ENCODE measurements around the gene FRS2. TPM values are rescaled to one million over a fixed set of nuclear protein-coding genes. Genes with fewer than 3 reads are reported as not detected.

Gene FRS2
- total RNA-seq, 2 experiments from 2014 or later: 21.7 to 24.9 TPM

DNA sequence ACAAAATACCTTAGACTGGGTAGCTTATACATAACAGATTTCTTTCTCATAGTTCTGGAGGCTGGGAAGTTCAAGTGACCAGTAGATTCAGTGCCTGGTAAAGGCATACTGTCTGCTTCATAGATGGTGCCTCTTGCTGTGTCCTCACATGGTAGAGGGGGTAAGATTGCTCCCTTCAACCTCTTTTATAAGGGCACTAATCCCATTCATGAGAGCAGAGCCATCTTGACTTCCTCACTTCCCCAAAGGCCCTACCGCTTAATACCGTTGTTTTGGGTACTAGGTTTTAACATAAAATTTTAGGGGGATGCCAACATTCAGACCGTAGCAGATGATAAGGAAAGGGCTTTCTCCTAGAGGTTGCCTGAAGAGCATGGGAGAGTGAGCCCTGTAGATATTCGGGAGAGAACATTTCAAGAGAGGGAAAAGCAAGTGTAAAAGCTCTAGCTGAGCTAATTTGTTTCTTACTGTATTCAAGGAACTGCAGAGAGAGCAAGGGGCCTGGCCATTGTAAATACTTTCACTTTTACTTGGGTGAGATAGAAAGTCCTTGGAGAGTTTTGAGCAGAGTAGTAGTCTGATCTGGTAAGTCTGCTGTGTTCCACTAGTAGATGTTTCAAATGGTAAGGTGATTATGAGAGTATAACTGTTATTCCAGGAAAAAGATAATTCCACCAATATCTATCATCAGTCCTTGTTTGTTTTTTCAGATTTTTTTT is 27.3 kb downstream of the FRS2 start:
- Mint-ChIP-seq H3K27me3 (no peaks in the 10 kb centered on the region), H3K4me3 (peak overlapping the region; percentile 27), H3K4me1 (ENCODE audit: low read depth) (peaks cover 60% of the 10 kb centered on the region), H3K9me3 (no peaks in the 10 kb centered on the region), H3K27ac (peak overlapping the region; percentile 50), H3K36me3 (ENCODE audit: low read depth) (peaks cover 4% of the 10 kb centered on the region)
- intact Hi-C loops (cut with DNase I, micrococcal nuclease): no loop called here
- Histone ChIP-seq H3K4me1 (ENCODE audit: insufficient read depth, low read length) (peaks cover 9% of the 10 kb centered on the region), H3K27me3 (ENCODE audit: control insufficient read depth in 1 of 2, insufficient read depth in 2 of 2, low read length in 2 of 2) (no peaks in the 10 kb centered on the region), H3K4me3 (ENCODE audit: low read length) (no peak overlapping the region), H3K9me3 (ENCODE audit: control insufficient read depth in 1 of 2, insufficient read depth in 1 of 2, low read length in 2 of 2) (no peaks in the 10 kb centered on the region), H3K27ac (ENCODE audit: low read depth in 1 of 2, low read length in 2 of 2) (no peak overlapping the region), H3K36me3 (ENCODE audit: insufficient read depth, low read length) (no peaks in the 10 kb centered on the region)
- POLR2A ChIA-PET: interaction anchor here (1.1 kb wide), 2 partner anchors 8 to 13 kb away, joined by 3 read pairs; no protein-coding TSS in a partner anchor
- DNase-seq: peak in 2 of 14 experiments; percentile 18 to 34
- TF ChIP-seq, protein P1, sequence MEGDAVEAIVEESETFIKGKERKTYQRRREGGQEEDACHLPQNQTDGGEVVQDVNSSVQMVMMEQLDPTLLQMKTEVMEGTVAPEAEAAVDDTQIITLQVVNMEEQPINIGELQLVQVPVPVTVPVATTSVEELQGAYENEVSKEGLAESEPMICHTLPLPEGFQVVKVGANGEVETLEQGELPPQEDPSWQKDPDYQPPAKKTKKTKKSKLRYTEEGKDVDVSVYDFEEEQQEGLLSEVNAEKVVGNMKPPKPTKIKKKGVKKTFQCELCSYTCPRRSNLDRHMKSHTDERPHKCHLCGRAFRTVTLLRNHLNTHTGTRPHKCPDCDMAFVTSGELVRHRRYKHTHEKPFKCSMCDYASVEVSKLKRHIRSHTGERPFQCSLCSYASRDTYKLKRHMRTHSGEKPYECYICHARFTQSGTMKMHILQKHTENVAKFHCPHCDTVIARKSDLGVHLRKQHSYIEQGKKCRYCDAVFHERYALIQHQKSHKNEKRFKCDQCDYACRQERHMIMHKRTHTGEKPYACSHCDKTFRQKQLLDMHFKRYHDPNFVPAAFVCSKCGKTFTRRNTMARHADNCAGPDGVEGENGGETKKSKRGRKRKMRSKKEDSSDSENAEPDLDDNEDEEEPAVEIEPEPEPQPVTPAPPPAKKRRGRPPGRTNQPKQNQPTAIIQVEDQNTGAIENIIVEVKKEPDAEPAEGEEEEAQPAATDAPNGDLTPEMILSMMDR (IDR thresholded peaks at IDR 0.05): no peak
- peak; percentile 52 for ATAC-seq (ENCODE audit: poor library complexity)
- CTCF ChIA-PET: interaction anchor here (0.6 to 0.7 kb wide), 2 partner anchors 16 to 19 kb away, joined by 3 read pairs; no protein-coding TSS in a partner anchor

DNA sequence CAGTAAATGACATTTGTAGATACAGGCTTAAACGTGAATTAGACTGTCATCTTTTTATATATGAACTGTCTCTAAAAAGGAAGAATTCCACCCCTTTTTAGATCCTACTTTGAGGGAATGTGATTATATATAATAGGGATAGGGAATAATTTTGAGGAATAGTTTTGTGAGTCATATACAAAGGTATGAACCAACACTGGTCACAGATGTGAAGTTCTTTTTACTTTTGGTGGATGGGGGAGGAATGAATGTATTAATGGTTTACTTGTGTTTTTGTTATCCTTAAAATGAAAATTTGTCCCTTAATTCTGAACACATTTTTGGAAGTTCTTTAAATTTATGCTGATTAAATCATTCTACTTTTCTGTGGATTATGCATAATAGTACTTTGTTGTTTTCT is 30.4 kb downstream of the FRS2 start:
- ATAC-seq (ENCODE audit: poor library complexity) (no peak), DNase-seq (no peak)
- CTCF ChIA-PET: no interaction called here
- H3K9me3 Mint-ChIP-seq: no peaks in the 10 kb centered on the region
- H3K27me3 ChIP-seq (ENCODE audit: control insufficient read depth in 1 of 2, insufficient read depth in 2 of 2, low read length in 2 of 2): no peaks in the 10 kb centered on the region
- H3K27ac ChIP-seq (ENCODE audit: low read depth in 1 of 2, low read length in 2 of 2): no peak overlapping the region
- no peak overlapping the region for H3K4me3 Mint-ChIP-seq
- peaks cover 4% of the 10 kb centered on the region for H3K36me3 Mint-ChIP-seq (ENCODE audit: low read depth)
- H3K4me1 ChIP-seq (ENCODE audit: insufficient read depth, low read length): peaks cover 7% of the 10 kb centered on the region
- no peaks in the 10 kb centered on the region for H3K27me3 Mint-ChIP-seq
- POLR2A ChIA-PET: no interaction called here
- no peak overlapping the region for H3K4me3 ChIP-seq (ENCODE audit: low read length)
- intact Hi-C loops (cut with DNase I, micrococcal nuclease): no loop called here
- peaks cover 69% of the 10 kb centered on the region for H3K4me1 Mint-ChIP-seq (ENCODE audit: low read depth)
- no peaks in the 10 kb centered on the region for H3K36me3 ChIP-seq (ENCODE audit: insufficient read depth, low read length)
- no peaks in the 10 kb centered on the region for H3K9me3 ChIP-seq (ENCODE audit: control insufficient read depth in 1 of 2, insufficient read depth in 1 of 2, low read length in 2 of 2)
- no peak overlapping the region for H3K27ac Mint-ChIP-seq
- TF ChIP-seq, protein P1 (IDR thresholded peaks at IDR 0.05): no peak

DNA sequence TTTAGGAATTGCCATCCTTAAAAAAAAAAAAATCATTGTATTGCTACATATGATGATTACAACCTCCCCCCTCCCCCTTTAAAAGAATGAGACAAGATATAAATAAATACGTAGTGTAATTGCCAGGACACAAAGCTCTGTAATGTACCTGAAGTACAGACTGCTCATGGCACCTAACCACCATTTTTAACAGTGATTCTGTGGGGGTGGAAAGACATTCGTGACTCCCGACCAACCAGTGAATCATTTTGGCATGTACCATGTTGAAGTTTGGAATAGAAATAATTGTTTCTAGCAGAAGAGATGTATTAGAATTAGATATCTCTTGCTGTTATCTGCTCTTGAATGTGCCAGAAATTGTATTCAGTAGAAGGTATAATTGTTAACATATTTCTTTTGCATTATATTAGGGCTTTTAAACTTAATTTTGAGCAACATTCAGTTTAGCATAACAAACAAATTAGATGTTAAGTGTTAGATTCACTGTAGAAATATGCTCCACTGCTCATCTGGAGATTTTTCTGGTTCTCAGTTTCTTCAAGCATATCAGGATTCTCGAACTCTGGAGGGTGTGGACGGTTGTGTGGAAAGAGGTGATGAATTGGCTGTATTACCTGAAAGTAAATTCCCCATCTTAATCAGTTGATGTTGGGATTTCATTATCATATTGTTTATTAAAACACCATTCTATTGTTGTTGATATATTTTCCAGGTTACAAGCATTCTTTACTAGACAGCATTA is 31.1 kb downstream of the FRS2 start:
- Mint-ChIP-seq H3K27me3 (no peaks in the 10 kb centered on the region), H3K4me1 (ENCODE audit: low read depth) (peaks cover 75% of the 10 kb centered on the region), H3K36me3 (ENCODE audit: low read depth) (peaks cover 4% of the 10 kb centered on the region), H3K4me3 (no peak overlapping the region), H3K27ac (no peak overlapping the region), H3K9me3 (no peaks in the 10 kb centered on the region)
- intact Hi-C loops (cut with DNase I, micrococcal nuclease): no loop called here
- ATAC-seq (ENCODE audit: poor library complexity) (no peak), DNase-seq (no peak)
- Histone ChIP-seq H3K4me3 (ENCODE audit: low read length) (no peak overlapping the region), H3K4me1 (ENCODE audit: insufficient read depth, low read length) (peaks cover 6% of the 10 kb centered on the region), H3K27ac (ENCODE audit: low read depth in 1 of 2, low read length in 2 of 2) (no peak overlapping the region), H3K27me3 (ENCODE audit: control insufficient read depth in 1 of 2, insufficient read depth in 2 of 2, low read length in 2 of 2) (no peaks in the 10 kb centered on the region), H3K36me3 (ENCODE audit: insufficient read depth, low read length) (no peaks in the 10 kb centered on the region), H3K9me3 (ENCODE audit: control insufficient read depth in 1 of 2, insufficient read depth in 1 of 2, low read length in 2 of 2) (no peaks in the 10 kb centered on the region)
- TF ChIP-seq, protein P1 (IDR thresholded peaks at IDR 0.05): no peak
- POLR2A ChIA-PET: no interaction called here
- CTCF ChIA-PET: no interaction called here

All from CD4-positive, alpha-beta T cell (primary cell).